Left ventricle myocardium inferior (tissue), 1 donor: ENCODE data around the gene NOM1. TPM values are rescaled to one million over a fixed set of nuclear protein-coding genes. Genes with fewer than 3 reads are reported as not detected.
"Not testable (repeated sequence)": the region's sequence is repeated elsewhere in the genome, so short reads cannot be mapped to it uniquely, and the experiment has no call there.

Experiments used
- DNase-seq: peaks from one replicate; pipeline ENCODE4 v3.0.0-alpha.2; 2020
- H3K27ac ChIP-seq: fragments of 200-600 bp; replicated peaks from 2 replicates; pipeline ENCODE4 v1.8.0; 2021
- H3K27me3 ChIP-seq: fragments of 200-600 bp; 2 replicates; pipeline ENCODE4 v1.8.0; 2021; ENCODE audit warnings: low read depth
- H3K36me3 ChIP-seq: fragments of 200-600 bp; 2 replicates; pipeline ENCODE4 v1.8.0; 2021
- H3K4me1 ChIP-seq: fragments of 200-600 bp; 2 replicates; pipeline ENCODE4 v1.8.0; 2021
- H3K4me3 ChIP-seq: fragments of 200-600 bp; 2 replicates; pipeline ENCODE4 v1.8.0; 2021; ENCODE audit warnings: mild to moderate bottlenecking, moderate library complexity
- H3K9me3 ChIP-seq: fragments of 200-600 bp; replicated peaks from 2 replicates; pipeline ENCODE4 v1.8.0; 2021
- CTCF ChIP-seq: fragments of 200-600 bp; IDR thresholded peaks from 2 replicates; pipeline ENCODE4 v1.8.0; 2021; ENCODE audit warnings: antibody characterized with exemption, mild to moderate bottlenecking, borderline replicate concordance
- intact Hi-C: fragments of 100-400 bp; cut with micrococcal nuclease; formaldehyde crosslinking; loops from one replicate; pipeline ENCODE4 v1.11.0; 2022
- total RNA-seq: library from RNA; stranded (reverse); fragmentation: NEBNext Ultra II Directional; extraction: Animal tissue kit (Norgen Biotek cat#: 25700); gene quantifications from one replicate; pipeline ENCODE4 v1.2.1, GENCODE V29; 2021
- donor health status: DM: no; HTN: yes; CAD: no; lungs with severe emphysema.

Gene NOM1
- total RNA-seq, 1 donor from 2014 or later: 10.5 TPM

- no peak for TF ChIP-seq CTCF
- intact Hi-C loops: no loop called here
- DNase-seq: no peak
- Histone ChIP-seq H3K27me3 (peaks cover 29% of the 10 kb centered on the region), H3K36me3 (no peaks in the 10 kb centered on the region), H3K9me3 (no peaks in the 10 kb centered on the region), H3K4me3 (no peak overlapping the region), H3K27ac (no peak overlapping the region), H3K4me1 (no peaks in the 10 kb centered on the region)
Observed at GRCh38 chr7:156927571-156928405, 21.7 kb upstream of the NOM1 start.

- Histone ChIP-seq H3K27ac (no peak overlapping the region), H3K4me1 (no peaks in the 10 kb centered on the region), H3K27me3 (peaks cover 23% of the 10 kb centered on the region), H3K36me3 (no peaks in the 10 kb centered on the region), H3K4me3 (no peak overlapping the region), H3K9me3 (no peaks in the 10 kb centered on the region)
- no peak for TF ChIP-seq CTCF
- no peak for DNase-seq
- intact Hi-C loops: no loop called here
Observed at GRCh38 chr7:156928406-156928747, 21.1 kb upstream of the NOM1 start.

- Histone ChIP-seq H3K9me3 (no peaks in the 10 kb centered on the region), H3K36me3 (no peaks in the 10 kb centered on the region), H3K4me3 (no peak overlapping the region), H3K4me1 (no peaks in the 10 kb centered on the region), H3K27ac (no peak overlapping the region), H3K27me3 (peaks cover 32% of the 10 kb centered on the region)
- no peak for DNase-seq
- no peak for TF ChIP-seq CTCF
- intact Hi-C loops: no loop called here
Observed at GRCh38 chr7:156929789-156930539, 19.5 kb upstream of the NOM1 start.

DNA sequence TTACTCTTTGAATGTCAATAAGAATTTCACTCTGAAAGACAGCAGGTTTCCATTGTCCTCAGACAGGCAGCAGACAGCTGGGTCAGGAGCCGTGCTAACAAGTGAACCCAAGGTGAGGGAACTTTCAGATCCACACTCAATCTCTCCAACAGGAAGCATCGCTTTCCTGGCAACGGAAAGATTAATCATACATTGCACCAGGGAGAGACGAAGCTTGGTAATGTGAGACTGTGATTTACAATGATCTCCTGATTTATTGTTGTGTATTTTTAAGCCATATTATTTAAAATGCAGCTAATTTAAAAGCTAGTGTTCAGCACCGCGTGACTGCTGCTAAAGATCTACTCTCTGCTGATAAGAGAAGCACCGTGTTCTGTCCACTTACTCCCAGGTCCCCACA is 17.5 kb upstream of the NOM1 start:
- DNase-seq: no peak
- Histone ChIP-seq H3K9me3 (no peaks in the 10 kb centered on the region), H3K27ac (no peak overlapping the region), H3K4me3 (no peak overlapping the region), H3K36me3 (no peaks in the 10 kb centered on the region), H3K27me3 (peaks cover 38% of the 10 kb centered on the region), H3K4me1 (no peaks in the 10 kb centered on the region)
- intact Hi-C loops: no loop called here
- TF ChIP-seq CTCF: no peak

- H3K27ac ChIP-seq: no peak overlapping the region
- no peak for DNase-seq
Observed at GRCh38 chr7:156935250-156935649, 14.3 kb upstream of the NOM1 start.

DNA sequence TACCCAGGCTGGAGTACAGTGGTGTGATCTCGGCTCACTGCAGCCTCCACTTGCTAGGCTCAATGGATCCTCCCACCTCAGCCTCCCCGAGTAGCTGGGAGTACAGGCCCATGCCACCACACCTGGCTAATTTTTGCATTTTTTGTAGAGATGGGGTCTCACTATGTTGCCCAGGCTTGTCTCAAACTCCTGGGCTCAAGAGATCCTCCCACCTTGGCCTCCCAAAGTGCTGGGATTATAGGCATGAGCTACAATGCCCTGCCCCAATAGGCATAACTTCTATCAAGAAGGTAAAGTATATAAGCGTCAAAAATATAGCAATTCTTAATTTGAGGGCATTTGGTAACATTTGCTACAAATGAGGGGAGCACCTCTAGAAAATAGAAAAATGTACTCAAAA is 12.7 kb upstream of the NOM1 start:
- H3K9me3 ChIP-seq, H3K4me1 ChIP-seq, H3K27ac ChIP-seq, H3K36me3 ChIP-seq, intact Hi-C loops, DNase-seq, H3K4me3 ChIP-seq: not testable (repeated sequence)
- H3K27me3 ChIP-seq: peaks cover 36% of the 10 kb centered on the region

More at GRCh38 chr7:156935250-156935649, 14.3 kb upstream of the NOM1 start:
- H3K27me3 ChIP-seq: peaks cover 36% of the 10 kb centered on the region
- H3K4me3 ChIP-seq: no peak overlapping the region
- no peaks in the 10 kb centered on the region for H3K36me3 ChIP-seq
- intact Hi-C loops: no loop called here
- no peaks in the 10 kb centered on the region for H3K4me1 ChIP-seq
- no peaks in the 10 kb centered on the region for H3K9me3 ChIP-seq
- no peak for TF ChIP-seq CTCF
